ENCODE measurements around the gene N4BP2L2. TPM values are rescaled to one million over a fixed set of nuclear protein-coding genes. Genes with fewer than 3 reads are reported as not detected.

Gene N4BP2L2
- total RNA-seq, 1 experiment from 2014 or later = 89.7 TPM

GRCh38 chr13:32385410-32385809 is 153.2 kb downstream of the N4BP2L2 start:
- no TSS peak for BruUV-seq (replicated peaks)
- intact Hi-C loops (cut with micrococcal nuclease; ENCODE audit: unreplicated experiment) = no loop called here
- CTCF ChIA-PET = no interaction called here
- no peak for DNase-seq
- no peak for TF ChIP-seq CTCF (IDR thresholded peaks at IDR 0.05; ENCODE audit: unreplicated experiment)
- Mint-ChIP-seq H3K36me3 (ENCODE audit: insufficient read depth, unreplicated experiment) (no peaks in the 10 kb centered on the region), H3K9me3 (ENCODE audit: low read depth, unreplicated experiment) (no peaks in the 10 kb centered on the region), H3K4me3 (ENCODE audit: low read depth, unreplicated experiment) (no peak overlapping the region), H3K4me1 (ENCODE audit: low read depth, unreplicated experiment) (no peaks in the 10 kb centered on the region), H3K27ac (ENCODE audit: unreplicated experiment) (no peak overlapping the region), H3K27me3 (ENCODE audit: unreplicated experiment) (no peaks in the 10 kb centered on the region)

- Mint-ChIP-seq H3K4me3 (ENCODE audit: low read depth, unreplicated experiment) (no peak overlapping the region), H3K9me3 (ENCODE audit: low read depth, unreplicated experiment) (no peaks in the 10 kb centered on the region), H3K36me3 (ENCODE audit: insufficient read depth, unreplicated experiment) (no peaks in the 10 kb centered on the region), H3K27me3 (ENCODE audit: unreplicated experiment) (no peaks in the 10 kb centered on the region), H3K4me1 (ENCODE audit: low read depth, unreplicated experiment) (no peaks in the 10 kb centered on the region), H3K27ac (ENCODE audit: unreplicated experiment) (no peak overlapping the region)
- TF ChIP-seq CTCF (IDR thresholded peaks at IDR 0.05; ENCODE audit: unreplicated experiment) = no peak
- BruUV-seq (replicated peaks) = no TSS peak
- no peak for DNase-seq
- intact Hi-C loops (cut with micrococcal nuclease; ENCODE audit: unreplicated experiment) = loop anchor here (5.0 kb wide), 1 partner anchor 198 kb away; no protein-coding TSS in a partner anchor
- CTCF ChIA-PET = no interaction called here
Observed at GRCh38 chr13:32384702-32385101, 153.9 kb downstream of the N4BP2L2 start.

- intact Hi-C loops (cut with micrococcal nuclease; ENCODE audit: unreplicated experiment) = loop anchor here (5.0 kb wide), 1 partner anchor 198 kb away; no protein-coding TSS in a partner anchor
- H3K27me3 Mint-ChIP-seq (ENCODE audit: unreplicated experiment) = no peaks in the 10 kb centered on the region
- CTCF ChIA-PET = no interaction called here
- H3K9me3 Mint-ChIP-seq (ENCODE audit: low read depth, unreplicated experiment) = no peaks in the 10 kb centered on the region
- no TSS peak for BruUV-seq (replicated peaks)
- H3K27ac Mint-ChIP-seq (ENCODE audit: unreplicated experiment) = no peak overlapping the region
- DNase-seq = no peak
- H3K4me1 Mint-ChIP-seq (ENCODE audit: low read depth, unreplicated experiment) = no peaks in the 10 kb centered on the region
- no peak overlapping the region for H3K4me3 Mint-ChIP-seq (ENCODE audit: low read depth, unreplicated experiment)
- no peak for TF ChIP-seq CTCF (IDR thresholded peaks at IDR 0.05; ENCODE audit: unreplicated experiment)
- no peaks in the 10 kb centered on the region for H3K36me3 Mint-ChIP-seq (ENCODE audit: insufficient read depth, unreplicated experiment)
Observed at GRCh38 chr13:32383836-32384618, 154.6 kb downstream of the N4BP2L2 start.

Other genes with a start within 250 kb of the N4BP2L2 start
- gene ZAR1L, start 223.4 kb downstream of the N4BP2L2 start, total RNA-seq (2022) = not detected in 2 replicates
- gene BRCA2, start 223.3 kb downstream of the N4BP2L2 start, total RNA-seq (2022) = 11.0 and 12.8 TPM in 2 replicates
- 2.4 and 2.6 TPM in 2 replicates for gene N4BP2L1, start 110.7 kb downstream of the N4BP2L2 start, total RNA-seq (2022)
- 28.8 and 33.9 TPM in 2 replicates for gene PDS5B, start 47.7 kb upstream of the N4BP2L2 start, total RNA-seq (2022)

Measured in Calu3 (cell line).